ENCODE data around the gene NOL9. TPM values are rescaled to one million over a fixed set of nuclear protein-coding genes. Genes with fewer than 3 reads are reported as not detected.
A peak's percentile ranks its signal among the peaks of the same experiment; 100 is the strongest.

Gene NOL9
- total RNA-seq, 1 donor from 2014 or later, result 14.2 TPM

GRCh38 chr1:6489799-6490180 lies 64.5 kb downstream of the NOL9 start:
- DNase-seq (ENCODE audit: low read depth), result peak; percentile 77
- peak overlapping the region; percentile 98 for H3K4me3 ChIP-seq (ENCODE audit: low read depth, low read length)
- no peaks in the 10 kb centered on the region for H3K27me3 ChIP-seq (ENCODE audit: control insufficient read depth, insufficient read depth, low read length)
- peaks cover 6% of the 10 kb centered on the region for H3K36me3 ChIP-seq (ENCODE audit: control insufficient read depth, insufficient read depth, low read length)
- TF ChIP-seq, protein P1, sequence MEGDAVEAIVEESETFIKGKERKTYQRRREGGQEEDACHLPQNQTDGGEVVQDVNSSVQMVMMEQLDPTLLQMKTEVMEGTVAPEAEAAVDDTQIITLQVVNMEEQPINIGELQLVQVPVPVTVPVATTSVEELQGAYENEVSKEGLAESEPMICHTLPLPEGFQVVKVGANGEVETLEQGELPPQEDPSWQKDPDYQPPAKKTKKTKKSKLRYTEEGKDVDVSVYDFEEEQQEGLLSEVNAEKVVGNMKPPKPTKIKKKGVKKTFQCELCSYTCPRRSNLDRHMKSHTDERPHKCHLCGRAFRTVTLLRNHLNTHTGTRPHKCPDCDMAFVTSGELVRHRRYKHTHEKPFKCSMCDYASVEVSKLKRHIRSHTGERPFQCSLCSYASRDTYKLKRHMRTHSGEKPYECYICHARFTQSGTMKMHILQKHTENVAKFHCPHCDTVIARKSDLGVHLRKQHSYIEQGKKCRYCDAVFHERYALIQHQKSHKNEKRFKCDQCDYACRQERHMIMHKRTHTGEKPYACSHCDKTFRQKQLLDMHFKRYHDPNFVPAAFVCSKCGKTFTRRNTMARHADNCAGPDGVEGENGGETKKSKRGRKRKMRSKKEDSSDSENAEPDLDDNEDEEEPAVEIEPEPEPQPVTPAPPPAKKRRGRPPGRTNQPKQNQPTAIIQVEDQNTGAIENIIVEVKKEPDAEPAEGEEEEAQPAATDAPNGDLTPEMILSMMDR (IDR thresholded peaks at IDR 0.05; ENCODE audit: insufficient read depth, low read length, severe bottlenecking), result peak; percentile 95
- no peak for FAIRE-seq

- no peaks in the 10 kb centered on the region for H3K27me3 ChIP-seq (ENCODE audit: control insufficient read depth, insufficient read depth, low read length)
- FAIRE-seq (no peak), DNase-seq (ENCODE audit: low read depth) (no peak)
- H3K36me3 ChIP-seq (ENCODE audit: control insufficient read depth, insufficient read depth, low read length), result peaks cover 6% of the 10 kb centered on the region
- TF ChIP-seq, protein P1 (IDR thresholded peaks at IDR 0.05; ENCODE audit: insufficient read depth, low read length, severe bottlenecking), result no peak
- peak overlapping the region; percentile 98 for H3K4me3 ChIP-seq (ENCODE audit: low read depth, low read length)
These were observed 64.9 kb downstream of the NOL9 start for GRCh38 chr1:6489383-6489765.

- DNase-seq (ENCODE audit: low read depth) (peak; percentile 93), FAIRE-seq (peak; percentile 79)
- Histone ChIP-seq H3K36me3 (ENCODE audit: control insufficient read depth, insufficient read depth, low read length) (peaks cover 9% of the 10 kb centered on the region), H3K27me3 (ENCODE audit: control insufficient read depth, insufficient read depth, low read length) (no peaks in the 10 kb centered on the region), H3K4me3 (ENCODE audit: low read depth, low read length) (peak overlapping the region; percentile 98)
- TF ChIP-seq, protein P1 (IDR thresholded peaks at IDR 0.05; ENCODE audit: insufficient read depth, low read length, severe bottlenecking), result no peak
These were observed 65.5 kb downstream of the NOL9 start for GRCh38 chr1:6488602-6489382.

- Histone ChIP-seq H3K36me3 (ENCODE audit: control insufficient read depth, insufficient read depth, low read length) (peaks cover 12% of the 10 kb centered on the region), H3K27me3 (ENCODE audit: control insufficient read depth, insufficient read depth, low read length) (no peaks in the 10 kb centered on the region), H3K4me3 (ENCODE audit: low read depth, low read length) (no peak overlapping the region)
- DNase-seq (ENCODE audit: low read depth) (no peak), FAIRE-seq (peak; percentile 36)
- TF ChIP-seq, protein P1 (IDR thresholded peaks at IDR 0.05; ENCODE audit: insufficient read depth, low read length, severe bottlenecking), result no peak
These were observed 66.4 kb downstream of the NOL9 start for GRCh38 chr1:6487804-6488484.

DNA sequence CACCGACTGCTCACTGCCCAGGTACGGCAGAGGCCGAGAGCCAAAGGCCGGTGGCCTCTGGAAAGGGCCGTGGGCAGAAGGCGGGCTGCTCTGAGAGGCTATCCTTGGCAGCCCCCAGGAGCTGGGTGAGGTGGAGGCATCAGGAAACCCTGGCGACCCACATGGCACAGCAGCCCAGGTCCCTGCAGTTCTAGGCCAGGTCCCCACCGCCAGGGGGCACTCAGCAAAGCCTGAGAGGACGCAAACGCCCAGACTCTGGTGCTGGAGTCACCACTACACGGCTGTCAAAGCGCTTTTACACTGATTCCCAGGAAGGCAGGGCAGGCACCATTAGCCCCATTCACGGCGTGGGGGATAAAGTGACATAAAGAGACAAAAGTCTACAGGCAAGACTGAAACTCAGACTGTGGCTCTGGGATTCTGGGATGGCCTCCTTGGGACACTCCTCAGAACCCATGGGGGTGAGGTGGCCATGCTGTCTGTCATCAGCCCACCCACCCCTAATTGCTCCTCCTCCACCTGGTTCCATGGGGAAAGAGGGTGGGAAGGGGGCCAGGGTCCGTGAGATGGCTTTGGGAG lies 67.8 kb downstream of the NOL9 start:
- Histone ChIP-seq H3K27me3 (ENCODE audit: control insufficient read depth, insufficient read depth, low read length) (no peaks in the 10 kb centered on the region), H3K36me3 (ENCODE audit: control insufficient read depth, insufficient read depth, low read length) (peaks cover 17% of the 10 kb centered on the region), H3K4me3 (ENCODE audit: low read depth, low read length) (peak overlapping the region; percentile 58)
- TF ChIP-seq, protein P1 (IDR thresholded peaks at IDR 0.05; ENCODE audit: insufficient read depth, low read length, severe bottlenecking), result peak; percentile 96
- FAIRE-seq, result peak; percentile 58
- peak; percentile 79 for DNase-seq (ENCODE audit: low read depth)

All from bronchial epithelial cell (primary cell).